IMR-90 (cell line): Measurements from ENCODE around the gene H2BW1.

Experiments
- BHLHE40 ChIP-seq: fragments of 150-350 bp; IDR thresholded peaks from 2 replicates; pipeline ENCODE4 v1.6.1; 2016; ENCODE audit warnings: mild to moderate bottlenecking, low read depth, low read length
- ELK1 ChIP-seq: fragments of 150-350 bp; IDR thresholded peaks from 2 replicates; pipeline ENCODE4 v1.6.1; 2016; ENCODE audit warnings: low read depth, mild to moderate bottlenecking, low read length, moderate library complexity, borderline replicate concordance
- FOS ChIP-seq: fragments of 150-350 bp; IDR thresholded peaks from 2 replicates; pipeline ENCODE4 v1.6.1; 2016; ENCODE audit warnings: low read depth, low read length
- MAZ ChIP-seq: IDR thresholded peaks from 2 replicates; pipeline ENCODE4 v1.6.1; 2012; ENCODE audit warnings: low read depth, mild to moderate bottlenecking, low read length, improper control_type of control experiment, moderate library complexity, borderline replicate concordance
- MXI1 ChIP-seq: IDR thresholded peaks from 2 replicates; pipeline ENCODE4 v1.6.1; 2012; ENCODE audit warnings: low read depth, mild to moderate bottlenecking, low read length, moderate library complexity, borderline replicate concordance
- POLR2A ChIP-seq: IDR thresholded peaks from 2 replicates; pipeline ENCODE4 v1.6.1; 2012; ENCODE audit warnings: mild to moderate bottlenecking, low read depth, low read length
- RAD21 ChIP-seq: IDR thresholded peaks from 2 replicates; pipeline ENCODE4 v1.6.1; 2012; ENCODE audit warnings: low read length, improper control_type of control experiment
- USF2 ChIP-seq: fragments of 150-350 bp; IDR thresholded peaks from 2 replicates; pipeline ENCODE4 v1.6.1; 2017; ENCODE audit warnings: mild to moderate bottlenecking, antibody characterized with exemption, low read length, low read depth
- TF ChIP-seq, protein P1 (sequence below): conservative IDR thresholded peaks from 2 replicates; pipeline ENCODE4 v1.5.1; 2012; ENCODE audit warnings: mild to moderate bottlenecking, low read depth, low read length, improper control_type of control experiment

DNA sequence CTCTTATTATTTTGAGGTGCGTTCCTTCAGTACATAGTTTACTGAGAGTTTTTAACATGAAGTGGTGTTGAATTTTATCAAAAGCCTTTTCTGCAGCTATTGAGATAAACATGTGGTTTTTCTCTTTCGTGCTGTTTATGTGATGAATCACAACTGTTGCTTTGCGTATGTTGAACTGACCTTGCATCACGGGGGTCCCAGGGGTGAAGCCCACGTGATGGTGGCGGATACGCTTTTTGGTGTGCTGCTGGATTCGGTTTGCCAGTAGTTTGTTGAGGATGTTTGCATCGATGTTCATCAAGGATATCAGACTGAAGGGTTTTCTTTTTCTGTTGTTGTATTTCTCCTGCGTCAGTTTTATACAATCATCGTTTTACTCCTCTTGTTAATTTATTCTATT is 4.6 kb upstream of the H2BW1 start:
- TF ChIP-seq FOS: no peak
- TF ChIP-seq, protein P1, sequence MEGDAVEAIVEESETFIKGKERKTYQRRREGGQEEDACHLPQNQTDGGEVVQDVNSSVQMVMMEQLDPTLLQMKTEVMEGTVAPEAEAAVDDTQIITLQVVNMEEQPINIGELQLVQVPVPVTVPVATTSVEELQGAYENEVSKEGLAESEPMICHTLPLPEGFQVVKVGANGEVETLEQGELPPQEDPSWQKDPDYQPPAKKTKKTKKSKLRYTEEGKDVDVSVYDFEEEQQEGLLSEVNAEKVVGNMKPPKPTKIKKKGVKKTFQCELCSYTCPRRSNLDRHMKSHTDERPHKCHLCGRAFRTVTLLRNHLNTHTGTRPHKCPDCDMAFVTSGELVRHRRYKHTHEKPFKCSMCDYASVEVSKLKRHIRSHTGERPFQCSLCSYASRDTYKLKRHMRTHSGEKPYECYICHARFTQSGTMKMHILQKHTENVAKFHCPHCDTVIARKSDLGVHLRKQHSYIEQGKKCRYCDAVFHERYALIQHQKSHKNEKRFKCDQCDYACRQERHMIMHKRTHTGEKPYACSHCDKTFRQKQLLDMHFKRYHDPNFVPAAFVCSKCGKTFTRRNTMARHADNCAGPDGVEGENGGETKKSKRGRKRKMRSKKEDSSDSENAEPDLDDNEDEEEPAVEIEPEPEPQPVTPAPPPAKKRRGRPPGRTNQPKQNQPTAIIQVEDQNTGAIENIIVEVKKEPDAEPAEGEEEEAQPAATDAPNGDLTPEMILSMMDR: no peak
- no peak for TF ChIP-seq POLR2A
- no peak for TF ChIP-seq MAZ
- TF ChIP-seq BHLHE40: no peak
- TF ChIP-seq ELK1: no peak
- no peak for TF ChIP-seq RAD21
- peak; percentile 64 for TF ChIP-seq USF2
- no peak for TF ChIP-seq MXI1
